SK-N-SH (cell line): Measurements from ENCODE around the gene NDC80. TPM values are rescaled to one million over a fixed set of nuclear protein-coding genes. Genes with fewer than 3 reads are reported as not detected.

ENCODE experiments used
- CTCF ChIA-PET: fragments of 300-600, 350-600 bp; formaldehyde crosslinking; extraction: SDS; loops from one replicate; lab custom pipeline; 2021; lab: Yijun Ruan, JAX
- POLR2A ChIA-PET: fragments of 350-600 bp; sonication (Branson Sonifier 250); formaldehyde crosslinking; extraction: SDS; loops from one replicate; lab custom pipeline; 2020; ENCODE audit warnings: antibody characterized with exemption, inconsistent platforms; lab: Yijun Ruan, JAX
- DNase-seq: peaks from one replicate; pipeline ENCODE4 v3.0.0; 2012
- H2AFZ ChIP-seq: fragments of 200-600 bp; sonication (generic); 2 replicates; pipeline ENCODE4 v1.8.1; 2016; ENCODE audit warnings: antibody characterized with exemption, mild to moderate bottlenecking, low read depth
- H3F3A ChIP-seq: fragments of 200-600 bp; sonication (generic); replicated peaks from 2 replicates; pipeline ENCODE3; 2016; ENCODE audit warnings: antibody characterized with exemption, mild to moderate bottlenecking; ENCODE audit not compliant: insufficient read depth
- H3K27ac ChIP-seq, 2 experiments: fragments of 200-500 bp in 1 of 2; fragments of 200-600 bp in 1 of 2; sonication (Bioruptor generic) in 1 of 2; sonication (generic), shearing (Covaris generic) in 1 of 2; 2 replicates each; pipeline versions ENCODE4 v1.5.1 to v1.6.1; 2014 to 2016; ENCODE audit warnings: low read depth in 2 of 2, inconsistent platforms in 1 of 2, low read length in 1 of 2, mild to moderate bottlenecking in 1 of 2, mixed read lengths in 1 of 2
- H3K27me3 ChIP-seq: fragments of 200-600 bp; sonication (generic), shearing (Covaris generic); 2 replicates; pipeline ENCODE4 v1.6.1; 2016; ENCODE audit warnings: mixed run types; ENCODE audit not compliant: insufficient read depth
- H3K36me3 ChIP-seq, 2 experiments: fragments of 200-500 bp in 1 of 2; fragments of 200-600 bp in 1 of 2; sonication (Bioruptor generic) in 1 of 2; sonication (generic) in 1 of 2; replicated peaks in 1 of 2; 2 replicates each; pipeline versions ENCODE3 to v1.5.1; 2014 to 2016; ENCODE audit warnings: low read length in 1 of 2, mild to moderate bottlenecking in 1 of 2; ENCODE audit not compliant: insufficient read depth in 2 of 2, control insufficient read depth in 1 of 2
- H3K4me1 ChIP-seq, 2 experiments: fragments of 200-500 bp in 1 of 2; fragments of 200-600 bp in 1 of 2; sonication (Bioruptor generic) in 1 of 2; sonication (generic), shearing (Covaris generic) in 1 of 2; 2 replicates each; pipeline versions ENCODE4 v1.5.1 to v1.6.1; 2014 to 2016; ENCODE audit warnings: low read depth in 1 of 2, low read length in 1 of 2, mixed run types in 1 of 2; ENCODE audit not compliant: insufficient read depth in 2 of 2, control insufficient read depth in 1 of 2
- H3K4me2 ChIP-seq: fragments of 200-600 bp; sonication (generic), shearing (Covaris generic); 2 replicates; pipeline ENCODE4 v1.6.1; 2017; ENCODE audit warnings: mixed run types
- H3K4me3 ChIP-seq, 2 experiments: fragments of 200-500 bp in 1 of 2; fragments of 200-600 bp in 1 of 2; sonication (Bioruptor generic) in 1 of 2; sonication (generic), shearing (Covaris generic) in 1 of 2; 2 replicates each; pipeline versions ENCODE4 v1.5.1 to v1.8.1; 2014 to 2016; ENCODE audit warnings: low read depth in 2 of 2, inconsistent platforms in 1 of 2, low read length in 1 of 2, mild to moderate bottlenecking in 1 of 2, mixed read lengths in 1 of 2, moderate library complexity in 1 of 2
- H3K79me2 ChIP-seq: fragments of 200-600 bp; sonication (generic); 2 replicates; pipeline ENCODE4 v1.8.1; 2017; ENCODE audit warnings: mild to moderate bottlenecking; ENCODE audit not compliant: insufficient read depth
- H3K9ac ChIP-seq: fragments of 200-600 bp; sonication (generic); 2 replicates; pipeline ENCODE4 v1.6.1; 2017; ENCODE audit warnings: mixed run types
- H3K9me2 ChIP-seq: fragments of 200-600 bp; sonication (generic); 2 replicates; pipeline ENCODE4 v1.6.1; 2017; ENCODE audit warnings: mixed run types
- H3K9me3 ChIP-seq: fragments of 200-600 bp; sonication (generic); 2 replicates; pipeline ENCODE4 v1.6.1; 2017; ENCODE audit warnings: mixed run types, mild to moderate bottlenecking, moderate library complexity
- H4K20me1 ChIP-seq: fragments of 200-600 bp; sonication (generic); 2 replicates; pipeline ENCODE4 v1.6.1; 2017; ENCODE audit warnings: mild to moderate bottlenecking, mixed run types; ENCODE audit not compliant: insufficient read depth
- CHD2 ChIP-seq: fragments of 150-350 bp; IDR thresholded peaks from 2 replicates; pipeline ENCODE4 v1.6.1; 2018; ENCODE audit warnings: low read length; ENCODE audit not compliant: partially characterized antibody
- EZH2phosphoT487 ChIP-seq: fragments of 200-600 bp; sonication (generic); IDR thresholded peaks from 2 replicates; pipeline ENCODE4 v1.6.1; 2017; ENCODE audit warnings: low read depth, mixed run types, mild to moderate bottlenecking, antibody characterized with exemption, moderate library complexity, borderline replicate concordance
- GABPA ChIP-seq: IDR thresholded peaks from 2 replicates; pipeline ENCODE4 v1.4.0; 2012; ENCODE audit warnings: low read depth, mild to moderate bottlenecking
- IRF3 ChIP-seq: fragments of 150-350 bp; IDR thresholded peaks from 2 replicates; pipeline ENCODE4 v1.6.1; 2016; ENCODE audit warnings: mild to moderate bottlenecking, low read depth, low read length
- JUND ChIP-seq: IDR thresholded peaks from 2 replicates; pipeline ENCODE4 v1.4.0; 2012
- NRF1 ChIP-seq: IDR thresholded peaks from 2 replicates; pipeline ENCODE4 v1.6.1; 2012; ENCODE audit warnings: low read depth, mild to moderate bottlenecking, low read length
- PBX3 ChIP-seq: IDR thresholded peaks from 2 replicates; pipeline ENCODE4; 2012
- POLR2AphosphoS5 ChIP-seq: IDR thresholded peaks from 2 replicates; pipeline ENCODE4 v1.6.1; 2012; ENCODE audit warnings: low read depth, low read length
- RAD21 ChIP-seq: IDR thresholded peaks from 2 replicates; pipeline ENCODE4 v1.6.1; 2012; ENCODE audit warnings: mild to moderate bottlenecking, low read length
- RCOR1 ChIP-seq: fragments of 150-350 bp; IDR thresholded peaks from 2 replicates; pipeline ENCODE4 v1.6.1; 2017; ENCODE audit warnings: antibody characterized with exemption, low read length
- REST ChIP-seq: IDR thresholded peaks from 2 replicates; pipeline ENCODE4 v1.6.1; 2012; ENCODE audit warnings: mild to moderate bottlenecking, low read depth, low read length, moderate library complexity
- RXRA ChIP-seq: IDR thresholded peaks from 2 replicates; pipeline ENCODE4 v1.4.0; 2012; ENCODE audit warnings: low read depth, mild to moderate bottlenecking, borderline replicate concordance
- USF1 ChIP-seq: IDR thresholded peaks from 2 replicates; pipeline ENCODE4 v1.4.0; 2012; ENCODE audit warnings: low read depth, borderline replicate concordance
- ZBTB33 ChIP-seq: IDR thresholded peaks from 2 replicates; pipeline ENCODE4 v1.4.0; 2012; ENCODE audit warnings: low read depth, borderline replicate concordance
- WGBS: methylation state at CpG from one replicate; pipeline ENCODE4 v1.1.6; 2017; ENCODE audit warnings: low lambda C conversion rate; 5-methylcytosine and 5-hydroxymethylcytosine counted together
- polyA plus RNA-seq, 3 experiments: library from polyadenylated mRNA; depleted of rRNA; stranded (reverse); fragments of >200 nt; gene quantifications; 2 replicates each; pipeline ENCODE4 v1.2.3, GENCODE V29; 2012

Gene NDC80
- polyA plus RNA-seq, 1 of the 3 experiments (the other 2 are of a cell fraction), result 11.3 TPM

GRCh38 chr18:2654169-2654927 lies 83.0 kb downstream of the NDC80 start:
- Histone ChIP-seq H3K9me2 (no peaks in the 10 kb centered on the region), H3K4me1 (peaks cover 0 to 6% of the 10 kb centered on the region in 2 experiments; a peak in 3 of 4 replicates), H3K36me3 (no peaks in the 10 kb centered on the region), H3K79me2 (peaks cover 36% of the 10 kb centered on the region), H3F3A (no peaks in the 10 kb centered on the region), H3K9me3 (no peaks in the 10 kb centered on the region), H3K27ac (peak overlapping the region in 1 of 2 experiments; percentile 93; a peak in 2 of 4 replicates), H4K20me1 (peaks cover 27% of the 10 kb centered on the region), H3K4me2 (peak overlapping the region; percentile 82), H3K27me3 (no peaks in the 10 kb centered on the region), H3K9ac (peak overlapping the region; percentile 92), H3K4me3 (peak overlapping the region; percentile 79 to 95), H2AFZ (peak overlapping the region; percentile 93)
- WGBS, result 72% methylated on average over 13 of the region's 13 CpGs
- TF ChIP-seq RCOR1, result no peak
- no peak for TF ChIP-seq EZH2phosphoT487
- no peak for TF ChIP-seq IRF3
- CTCF ChIA-PET, result interaction anchor here (1.0 kb wide), 1 partner anchor 112 kb away, joined by 3 read pairs; no protein-coding TSS in a partner anchor
- POLR2A ChIA-PET, result interaction anchor here (0.6 kb wide), 1 partner anchor 107 kb away, joined by 3 read pairs; no protein-coding TSS in a partner anchor
- no peak for DNase-seq

GRCh38 chr18:2654928-2655177 lies 83.5 kb downstream of the NDC80 start:
- peak overlapping the region; percentile 91 to 93; a peak in 3 of 4 replicates for H3K27ac ChIP-seq
- peaks cover 0 to 6% of the 10 kb centered on the region in 2 experiments; a peak in 3 of 4 replicates for H3K4me1 ChIP-seq
- 2% methylated on average over 18 of the region's 22 CpGs for WGBS
- no peak for DNase-seq
- H3K36me3 ChIP-seq, result peaks cover 0 to 4% of the 10 kb centered on the region in 2 experiments
- H3K4me3 ChIP-seq, result peak overlapping the region; percentile 79 to 95
- H3K9me3 ChIP-seq, result no peaks in the 10 kb centered on the region
- H3K9ac ChIP-seq, result peak overlapping the region; percentile 92
- POLR2A ChIA-PET, result interaction anchor here (0.6 kb wide), 1 partner anchor 108 kb away, joined by 3 read pairs; no protein-coding TSS in a partner anchor
- peaks cover 41% of the 10 kb centered on the region for H3K79me2 ChIP-seq
- no peak for TF ChIP-seq USF1
- no peak for TF ChIP-seq GABPA
- TF ChIP-seq REST, result no peak
- no peak for TF ChIP-seq ZBTB33
- TF ChIP-seq PBX3, result no peak
- no peak for TF ChIP-seq POLR2AphosphoS5
- no peak for TF ChIP-seq RAD21
- TF ChIP-seq IRF3, result no peak
- no peak for TF ChIP-seq JUND
- TF ChIP-seq RXRA, result no peak
- no peak for TF ChIP-seq CHD2
- TF ChIP-seq NRF1, result no peak
- H3K9me2 ChIP-seq, result no peaks in the 10 kb centered on the region
- CTCF ChIA-PET, result interaction anchor here (0.9 to 1.0 kb wide), 2 partner anchors 19 to 113 kb away, joined by 3 to 4 read pairs; no protein-coding TSS in a partner anchor
- H3K27me3 ChIP-seq, result no peaks in the 10 kb centered on the region
- peaks cover 32% of the 10 kb centered on the region for H4K20me1 ChIP-seq
- peak overlapping the region; percentile 93 for H2AFZ ChIP-seq
- H3F3A ChIP-seq, result no peaks in the 10 kb centered on the region
- peak overlapping the region; percentile 82 for H3K4me2 ChIP-seq
